HG03135 (cell line): ENCODE measurements around the gene JMJD7.

Experiments
- ATAC-seq: cut with Tn5 transposase; IDR thresholded peaks from one replicate; pipeline ENCODE4 v1.9.1; 2021; ENCODE audit warnings: mild to moderate bottlenecking, moderate library complexity; ENCODE audit not compliant: unreplicated experiment

Gene JMJD7

DNA sequence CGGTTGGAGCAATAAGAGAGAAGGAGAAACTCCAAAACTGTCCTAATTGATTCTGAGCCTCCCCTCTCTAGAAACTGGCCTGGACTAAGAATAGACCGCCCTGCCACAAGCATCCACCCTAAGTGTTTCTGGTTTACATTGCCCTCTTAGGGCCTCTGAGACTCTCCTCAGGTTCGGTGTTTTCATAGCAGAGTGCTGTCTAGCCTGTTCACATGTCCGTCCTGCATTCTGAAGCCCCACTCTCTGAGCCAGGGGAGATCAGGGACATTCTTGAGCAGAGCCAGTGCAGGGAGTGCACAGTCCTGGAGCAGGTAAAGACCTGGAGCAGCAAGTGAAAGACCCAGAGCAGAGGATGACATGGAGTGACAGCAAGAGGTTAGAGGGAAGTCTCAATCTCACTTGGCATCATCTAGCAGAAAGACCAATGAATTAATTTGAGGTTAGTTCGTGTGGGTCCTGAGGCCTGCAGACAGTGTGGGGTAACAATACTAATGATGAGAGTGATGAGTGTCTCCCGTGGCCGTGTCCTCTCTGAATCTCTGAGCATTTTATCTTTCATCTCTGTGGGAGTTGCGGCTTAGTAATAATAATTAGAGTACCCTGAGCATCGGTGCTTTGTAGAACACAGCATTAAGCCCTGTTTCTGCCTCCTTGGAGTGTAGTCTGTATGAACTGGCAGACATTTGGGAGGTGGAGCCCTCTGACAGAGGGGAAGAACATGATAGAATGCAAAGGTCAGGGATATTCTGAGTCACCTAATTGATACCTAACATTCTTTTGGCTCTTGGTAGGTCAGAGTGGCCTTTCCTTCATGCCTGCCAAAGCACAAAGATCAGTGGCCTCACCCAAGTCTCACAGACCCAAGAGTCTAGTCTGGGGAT lies 29.0 kb upstream of the JMJD7 start:
- no peak for ATAC-seq

DNA sequence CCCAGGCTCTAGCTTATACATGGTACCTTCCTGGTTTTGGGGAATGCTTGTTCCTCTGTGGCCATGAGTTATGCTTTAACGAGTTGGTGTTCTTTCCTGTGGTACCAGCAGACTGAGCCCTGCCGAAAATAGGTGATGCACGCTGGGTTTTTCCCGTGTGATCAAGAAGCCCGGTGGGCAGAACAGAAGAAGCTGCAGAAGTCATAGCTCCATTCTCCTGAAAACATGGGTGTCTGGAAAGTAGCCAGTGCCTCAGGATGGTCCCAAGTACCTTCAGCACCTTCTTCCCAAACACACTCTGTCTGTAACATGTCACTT lies 28.4 kb upstream of the JMJD7 start:
- no peak for ATAC-seq

DNA sequence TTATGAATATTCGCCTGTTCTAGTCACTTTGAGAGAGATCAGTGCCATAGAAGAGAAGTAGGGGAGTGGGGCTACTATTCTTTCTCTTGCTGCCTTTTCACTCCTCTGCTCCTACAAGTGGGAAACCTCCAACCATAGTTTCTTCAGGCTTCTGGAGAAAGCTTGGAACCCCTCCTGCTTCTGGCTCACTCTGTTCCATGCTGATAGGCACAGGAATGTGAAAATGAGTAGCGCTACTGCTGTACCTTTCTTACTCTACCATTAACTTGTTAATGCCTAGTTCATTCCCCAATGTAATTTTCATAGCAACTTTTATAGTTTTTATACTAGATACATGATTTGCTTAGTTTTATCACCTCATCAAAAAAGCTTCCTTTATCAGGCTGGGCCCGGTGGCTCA lies 26.7 kb upstream of the JMJD7 start:
- ATAC-seq: no peak

DNA sequence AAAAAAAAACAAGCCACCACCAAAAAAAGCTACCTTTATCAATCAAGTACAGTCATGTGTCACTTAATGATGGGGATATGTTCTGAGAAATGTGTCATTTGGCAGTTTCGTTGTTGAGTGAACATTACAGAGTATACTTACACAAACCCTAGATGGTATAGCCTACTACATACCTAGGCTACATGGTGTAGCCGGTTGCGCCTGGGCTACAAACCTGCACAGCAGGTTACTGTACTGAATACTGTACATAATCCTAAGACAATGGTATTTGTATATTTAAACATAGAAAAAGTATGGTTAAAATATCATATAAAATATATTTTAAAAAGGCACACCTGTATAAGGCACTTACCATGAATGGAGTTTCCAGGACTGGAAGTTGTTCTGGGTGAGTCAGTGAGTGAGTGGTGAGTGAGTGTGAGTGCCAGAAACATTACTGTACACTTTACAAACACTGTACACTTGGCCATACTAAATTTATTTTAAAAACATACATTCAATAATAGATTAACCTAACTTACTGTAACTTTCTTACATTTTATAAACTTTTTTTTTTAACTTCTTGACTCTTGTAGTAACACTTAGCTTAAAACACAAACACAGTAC lies 25.9 kb upstream of the JMJD7 start:
- no peak for ATAC-seq

DNA sequence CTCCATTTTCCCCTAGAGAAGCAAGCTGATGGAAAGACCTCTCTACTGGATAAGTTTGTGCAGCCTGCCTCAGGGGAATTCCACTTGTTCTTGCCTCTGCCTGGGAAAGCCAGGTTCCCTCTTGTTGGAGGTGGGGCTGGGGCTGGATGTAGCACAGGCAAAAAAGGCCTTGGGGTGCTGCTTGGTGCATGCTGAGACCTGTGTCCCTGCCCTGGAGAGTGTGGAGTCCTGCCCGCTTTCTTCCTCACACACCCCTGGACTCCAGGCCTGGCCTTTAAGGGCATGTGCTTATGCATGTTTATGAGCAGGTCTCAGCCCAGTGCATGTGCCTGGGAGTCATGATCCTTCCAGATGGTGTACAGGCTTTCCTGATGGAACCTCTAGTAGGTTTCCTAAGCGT lies 23.5 kb upstream of the JMJD7 start:
- no peak for ATAC-seq

DNA sequence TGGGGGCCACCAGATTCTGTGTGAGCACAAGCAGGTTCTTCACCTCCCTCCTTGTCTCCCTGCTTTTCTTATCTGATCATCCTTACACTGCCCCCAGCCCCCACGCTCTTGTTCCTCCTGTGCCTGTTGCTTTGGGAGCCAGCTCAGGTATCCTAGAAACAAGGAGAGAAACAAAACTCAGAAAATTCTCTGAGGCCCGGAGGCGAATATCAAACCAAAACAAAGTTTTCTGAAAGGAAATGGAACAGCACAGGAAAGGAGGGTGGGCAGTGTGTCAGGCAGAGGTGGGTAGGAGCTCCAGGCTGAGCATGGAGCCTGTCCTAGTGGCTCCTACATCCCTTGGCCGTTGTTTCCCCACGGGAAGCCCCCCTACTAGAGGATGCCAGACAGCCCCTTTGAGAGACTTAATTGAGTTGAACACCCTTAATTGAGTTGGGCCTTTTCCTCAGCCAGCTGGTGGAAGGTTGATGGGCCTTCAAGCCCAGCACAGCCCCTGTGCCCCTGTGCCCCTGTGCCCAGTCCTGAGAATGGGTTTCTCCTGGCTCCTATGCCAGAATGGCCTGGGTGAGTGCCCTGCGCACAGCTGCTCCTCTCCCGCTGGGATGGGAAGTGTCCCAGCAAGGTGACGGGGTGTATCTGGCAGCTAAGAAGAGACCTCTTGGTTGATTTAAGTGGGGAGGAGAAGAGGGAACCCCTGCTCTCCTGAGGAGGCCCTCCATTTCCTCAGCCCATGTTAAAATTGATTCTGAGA lies 22.8 kb upstream of the JMJD7 start:
- no peak for ATAC-seq

DNA sequence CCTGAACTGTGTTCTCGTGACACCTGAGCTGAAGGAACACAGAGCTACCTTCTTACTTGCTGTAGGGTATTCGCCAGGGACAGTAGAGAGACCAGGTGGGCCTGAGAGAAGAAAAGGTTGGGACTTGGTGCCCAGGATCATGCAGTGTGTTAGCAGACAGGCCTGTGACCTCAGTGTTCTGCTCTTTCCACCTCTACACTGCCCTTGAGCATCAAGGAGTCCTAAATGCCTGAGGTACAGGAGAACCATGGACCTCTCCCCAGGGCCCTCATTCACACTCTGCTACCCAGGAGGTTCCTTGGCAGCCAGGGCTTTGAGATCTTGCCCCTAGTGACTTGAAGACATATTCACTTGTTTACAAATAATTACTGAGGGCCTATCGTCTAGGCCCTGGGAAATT lies 22.2 kb upstream of the JMJD7 start:
- no peak for ATAC-seq

DNA sequence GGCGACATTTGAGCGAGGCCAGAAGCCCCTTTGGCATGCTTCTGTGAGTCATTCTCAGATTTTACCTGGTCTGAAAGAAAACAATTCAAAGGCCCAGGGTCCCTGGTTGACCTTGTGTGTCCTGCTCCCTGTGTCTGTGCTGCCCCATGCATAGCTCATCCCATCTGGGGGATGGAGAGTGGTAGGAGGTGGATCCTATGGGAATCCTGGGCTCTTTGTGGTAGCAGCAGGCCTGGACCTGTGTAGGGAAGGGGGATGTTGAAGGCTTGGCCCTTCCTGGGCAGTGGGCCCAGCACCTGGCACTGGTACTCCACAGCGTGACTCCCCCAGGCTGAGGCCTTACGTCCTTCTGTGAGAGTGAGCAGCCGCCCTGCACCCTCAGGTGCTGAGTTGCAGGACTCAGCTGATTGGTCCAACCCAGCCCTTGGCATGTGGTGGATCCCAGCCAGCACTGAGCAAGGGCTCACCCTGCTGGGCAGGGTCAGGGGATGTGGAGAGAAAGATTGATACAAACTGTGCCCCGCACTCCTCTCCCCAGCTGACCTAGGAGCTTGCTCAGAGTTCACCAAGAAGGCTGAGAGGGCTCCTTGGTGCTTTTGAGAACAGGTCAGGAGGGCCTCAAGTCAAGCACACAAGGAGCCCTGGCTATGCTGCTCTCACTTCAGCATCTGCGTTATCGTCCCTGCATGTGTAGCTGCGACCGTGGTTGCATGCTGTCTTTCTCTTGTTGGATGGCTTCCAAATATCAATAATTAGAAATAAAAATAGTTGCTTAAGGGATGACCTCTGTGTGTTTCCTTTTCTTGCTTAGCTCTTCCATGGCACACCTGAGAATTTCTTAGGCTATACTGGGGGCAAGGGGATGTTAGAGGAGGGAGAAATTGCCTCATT lies 21.4 kb upstream of the JMJD7 start:
- ATAC-seq: no peak

DNA sequence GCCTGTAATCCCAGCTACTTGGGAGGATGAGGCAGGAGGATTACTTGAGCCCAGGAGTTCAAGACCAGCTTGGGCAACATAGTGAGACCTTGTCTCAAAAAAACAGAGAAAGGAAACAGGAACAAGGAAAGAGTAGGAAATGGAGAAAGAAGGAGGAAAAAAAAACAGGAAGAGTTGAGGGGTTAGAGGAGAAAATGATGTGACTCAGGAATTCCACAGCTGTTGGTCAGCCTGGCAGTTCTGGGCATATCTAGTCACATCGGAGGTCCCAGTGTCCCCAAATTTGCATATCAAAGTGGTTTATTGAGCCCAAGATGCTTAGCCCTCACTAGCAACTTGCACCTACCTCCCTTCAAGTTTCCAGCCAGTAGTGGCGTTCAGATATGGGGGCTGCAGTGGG lies 18.8 kb upstream of the JMJD7 start:
- no peak for ATAC-seq

DNA sequence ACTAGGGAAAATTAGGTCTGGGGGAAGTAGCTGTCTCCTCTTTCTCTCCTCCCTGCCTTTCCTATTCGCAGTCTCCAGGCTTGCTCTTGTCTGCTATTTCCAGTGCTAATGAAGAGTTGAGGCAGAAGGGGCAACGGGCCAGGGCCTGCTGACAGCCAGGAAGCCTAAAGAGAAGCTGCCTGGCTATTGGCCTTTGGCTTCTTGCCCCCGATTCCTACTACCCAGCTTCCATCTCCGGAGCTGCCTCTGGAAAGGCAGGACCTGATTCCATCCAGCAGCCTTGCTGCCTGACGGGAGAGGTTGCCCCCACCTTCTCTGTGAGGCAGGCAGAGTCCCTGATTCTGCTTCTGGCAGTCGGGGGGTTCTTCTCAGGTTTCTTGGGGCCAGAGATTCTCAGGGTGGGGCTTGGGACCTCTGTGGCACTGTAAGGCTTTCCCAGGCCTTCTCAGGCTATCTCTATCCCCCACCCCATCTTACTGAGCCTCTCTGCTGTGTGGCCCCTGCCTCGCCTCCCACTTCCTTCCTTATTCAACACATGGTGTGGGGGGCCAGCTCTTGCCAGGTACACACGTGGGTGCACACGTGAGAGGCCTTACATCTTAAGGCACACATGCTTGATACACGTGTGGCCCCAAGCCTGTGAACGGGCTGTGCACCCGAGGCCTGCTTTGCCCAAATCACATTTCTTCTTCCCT lies 18.2 kb upstream of the JMJD7 start:
- no peak for ATAC-seq

DNA sequence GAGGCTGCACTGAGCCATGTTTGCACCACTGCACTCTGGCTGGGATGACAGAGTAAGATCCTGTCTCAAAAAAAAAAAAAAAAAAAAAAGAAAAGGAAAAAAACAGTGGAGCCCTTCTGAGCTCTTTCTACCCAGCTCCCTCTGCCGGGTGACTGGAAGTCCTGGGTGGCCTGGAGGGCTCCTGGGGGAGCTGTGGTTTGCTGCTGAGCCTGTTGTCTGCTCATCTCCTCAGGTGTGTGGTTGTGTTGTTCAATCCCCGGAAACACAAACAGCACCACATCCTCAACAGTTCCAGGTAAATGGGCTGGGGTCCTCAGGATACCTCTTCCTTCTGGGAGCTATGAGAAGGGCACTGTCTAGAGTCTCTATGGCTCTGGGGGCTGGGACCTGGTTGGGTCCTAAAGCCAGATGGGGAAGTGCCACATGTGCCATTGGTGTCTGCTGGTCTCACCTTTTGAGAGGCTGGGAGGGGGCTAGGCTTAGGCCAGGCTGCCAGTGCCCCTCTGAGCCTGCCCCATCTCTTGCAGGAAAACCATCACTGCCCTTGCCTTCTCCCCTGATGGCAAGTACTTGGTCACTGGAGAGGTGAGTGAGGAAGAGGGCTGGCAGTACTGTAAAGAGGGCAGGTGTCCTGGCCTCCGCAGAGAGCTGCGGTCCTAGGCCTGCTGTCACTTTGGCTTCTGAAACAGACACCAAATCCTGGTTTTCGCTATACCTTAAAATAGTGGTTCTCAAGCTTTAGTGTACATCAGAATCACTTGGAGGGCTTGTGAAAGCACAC lies 17.1 kb upstream of the JMJD7 start:
- ATAC-seq: no peak

DNA sequence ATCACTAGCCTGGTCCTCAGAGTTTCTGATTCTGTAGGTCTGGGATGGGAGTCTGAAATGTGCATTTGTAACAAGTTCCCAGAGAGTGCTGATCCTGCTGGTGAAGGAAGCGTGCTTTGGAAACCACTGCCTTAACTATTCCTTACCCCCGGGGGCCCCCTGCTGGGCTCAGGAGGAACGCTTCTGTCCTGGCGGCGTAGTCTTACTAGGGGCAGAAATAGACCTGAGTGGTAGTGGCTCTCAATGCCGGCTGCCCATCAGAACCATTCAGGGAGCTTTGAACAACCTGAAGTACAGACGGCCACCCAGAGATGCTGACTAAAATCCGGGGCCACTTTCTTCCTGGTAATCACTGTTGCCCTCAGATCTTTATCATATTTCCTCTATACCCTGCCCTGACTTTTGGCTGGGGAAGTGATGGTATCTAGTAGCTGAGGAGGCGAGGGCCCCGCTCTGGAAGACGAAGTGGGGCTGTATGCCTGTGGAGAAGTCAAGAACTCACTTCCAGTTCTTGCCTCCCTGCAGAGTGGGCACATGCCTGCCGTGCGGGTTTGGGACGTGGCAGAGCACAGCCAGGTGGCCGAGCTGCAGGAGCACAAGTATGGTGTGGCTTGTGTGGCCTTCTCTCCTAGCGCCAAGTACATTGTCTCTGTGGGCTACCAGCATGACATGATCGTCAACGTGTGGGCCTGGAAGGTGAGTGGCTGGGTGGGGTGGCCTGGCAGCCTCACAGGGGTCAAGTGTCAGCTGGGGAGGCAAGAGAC lies 16.3 kb upstream of the JMJD7 start:
- ATAC-seq: no peak

DNA sequence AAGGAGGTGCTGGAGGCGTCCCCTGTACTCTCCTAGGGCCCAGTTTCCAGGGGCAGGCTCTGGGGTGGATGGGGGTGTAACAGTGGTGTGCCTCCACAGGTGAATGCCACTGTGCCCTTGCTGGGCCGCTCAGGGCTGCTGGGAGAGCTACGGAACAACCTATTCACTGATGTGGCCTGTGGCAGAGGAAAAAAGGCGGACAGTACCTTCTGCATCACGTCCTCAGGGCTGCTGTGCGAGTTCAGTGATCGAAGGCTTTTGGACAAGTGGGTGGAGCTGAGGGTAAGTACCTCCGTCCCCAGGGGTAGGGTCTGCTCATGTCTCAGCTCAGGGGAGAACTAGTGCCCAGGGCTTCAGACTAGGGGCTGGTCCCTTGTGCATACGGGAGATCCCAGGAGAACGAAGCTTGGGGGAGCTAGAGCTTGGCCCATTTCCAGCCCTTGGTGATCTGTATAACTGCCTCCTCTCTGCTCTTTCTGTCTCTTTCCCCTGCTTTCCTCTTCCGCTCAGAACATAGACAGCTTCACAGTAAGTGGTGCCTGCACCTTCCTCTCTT lies 15.0 kb upstream of the JMJD7 start:
- no peak for ATAC-seq

DNA sequence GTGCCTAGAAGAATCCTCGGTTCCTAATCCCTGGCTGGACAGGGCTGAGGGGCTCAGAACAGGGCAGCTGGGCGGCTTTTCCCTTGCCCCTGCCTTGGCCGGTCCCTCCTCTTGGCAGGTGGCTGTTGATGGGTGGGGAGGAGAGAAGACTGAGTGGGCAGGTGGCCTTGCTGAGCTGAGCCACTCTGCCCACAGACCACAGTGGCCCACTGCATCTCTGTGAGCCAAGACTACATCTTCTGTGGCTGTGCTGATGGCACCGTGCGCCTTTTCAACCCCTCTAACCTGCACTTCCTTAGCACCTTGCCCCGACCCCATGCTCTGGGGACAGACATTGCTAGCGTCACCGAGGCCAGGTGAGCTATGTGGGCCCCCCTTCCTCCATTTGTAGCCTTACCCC lies 14.5 kb upstream of the JMJD7 start:
- ATAC-seq: no peak

DNA sequence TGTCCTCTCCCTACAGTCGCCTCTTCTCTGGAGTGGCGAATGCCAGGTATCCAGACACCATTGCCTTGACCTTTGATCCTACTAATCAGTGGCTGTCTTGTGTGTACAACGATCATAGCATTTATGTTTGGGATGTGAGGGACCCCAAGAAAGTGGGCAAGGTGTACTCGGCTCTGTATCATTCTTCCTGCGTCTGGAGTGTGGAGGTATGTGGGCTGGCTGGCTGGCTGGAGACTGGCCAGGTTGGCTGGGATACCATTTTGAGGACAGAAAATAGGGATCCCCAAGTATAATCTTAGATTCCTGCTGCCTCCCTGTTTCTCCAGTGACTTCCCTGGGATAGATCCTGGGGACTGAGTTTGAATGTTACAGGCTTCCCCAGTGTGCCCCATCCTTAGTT lies 13.4 kb upstream of the JMJD7 start:
- no peak for ATAC-seq

DNA sequence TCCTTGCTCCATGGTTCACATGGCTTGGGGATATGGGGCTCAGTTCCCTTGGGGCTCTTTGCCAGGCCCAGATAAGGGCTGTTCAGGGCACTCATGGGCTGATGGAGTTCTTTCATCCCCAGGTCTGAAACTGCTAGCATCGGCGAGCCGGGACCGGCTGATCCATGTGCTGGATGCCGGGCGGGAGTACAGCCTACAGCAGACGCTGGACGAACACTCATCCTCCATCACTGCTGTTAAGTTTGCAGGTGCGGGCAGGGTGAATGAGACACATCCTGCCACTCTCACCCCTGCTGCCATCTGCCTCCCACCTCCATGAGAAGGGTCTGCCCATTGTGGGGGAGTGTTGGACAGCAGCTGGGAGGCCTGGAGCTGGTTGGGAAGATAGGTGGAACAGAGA lies 11.1 kb upstream of the JMJD7 start:
- no peak for ATAC-seq

DNA sequence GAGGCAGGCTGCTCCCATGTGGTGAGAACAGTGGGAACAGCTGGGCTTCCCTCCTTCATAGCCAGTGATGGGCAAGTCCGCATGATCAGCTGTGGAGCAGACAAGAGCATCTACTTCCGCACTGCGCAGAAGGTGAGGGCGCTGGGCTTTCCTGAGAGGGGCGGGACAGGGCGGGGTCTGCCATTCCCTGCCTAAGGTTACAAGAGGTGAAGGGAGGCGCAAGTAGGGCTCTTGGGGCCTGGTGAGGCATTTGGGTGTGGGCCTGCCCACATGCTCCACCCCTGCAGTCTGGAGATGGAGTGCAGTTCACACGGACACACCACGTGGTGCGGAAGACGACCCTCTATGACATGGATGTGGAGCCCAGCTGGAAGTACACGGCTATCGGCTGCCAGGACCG lies 10.6 kb upstream of the JMJD7 start:
- ATAC-seq: no peak

DNA sequence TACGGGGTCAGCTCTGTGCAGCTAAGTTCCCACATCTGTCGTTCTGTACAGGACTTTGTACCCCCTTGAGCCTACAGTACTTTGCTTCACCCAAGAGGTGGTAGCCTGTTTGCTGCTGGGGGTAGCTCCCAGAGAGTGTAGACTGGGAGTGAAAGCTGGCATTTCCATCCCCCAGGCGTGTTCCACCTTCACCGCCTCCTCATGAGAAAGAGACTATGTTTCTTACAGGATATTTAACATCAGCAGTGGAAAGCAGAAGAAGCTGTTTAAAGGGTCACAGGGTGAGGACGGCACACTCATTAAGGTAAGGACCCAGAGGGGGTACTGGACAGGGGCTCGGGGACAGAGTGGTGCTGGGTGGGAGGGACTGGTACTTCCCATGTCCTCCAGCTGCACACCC lies 10.1 kb upstream of the JMJD7 start:
- no peak for ATAC-seq
